K562 treated with DMSO at 1 percent for 4 hours (cell line): ENCODE data around the gene SLC9A1. TPM values are rescaled to one million over a fixed set of nuclear protein-coding genes. Genes with fewer than 3 reads are reported as not detected.

Experiments
- total RNA-seq: library from RNA; unstranded; fragments of 300-600 nt; gene quantifications from 2 replicates; pipeline ENCODE4 v1.2.3, GENCODE V29; 2022; ENCODE audit not compliant: insufficient read depth

Gene SLC9A1
- total RNA-seq: 17.8 and 23.8 TPM in 2 replicates

GRCh38 chr1:27154991-27155781 lies at the start of gene SLC9A1:
TSS of gene SLC9A1 (minus strand) at chr1:27155125. CDS start at chr1:27154334, 791 bp downstream.

Other genes starting within 250 kb of the SLC9A1 start
- gene NR0B2, start 241.2 kb downstream of the SLC9A1 start, total RNA-seq: not detected in 2 replicates
- 153 and 159 TPM in 2 replicates for gene NUDC, start 233.4 kb downstream of the SLC9A1 start, total RNA-seq
- 1.5 TPM in 1 of 2 replicates, not detected in the other for gene KDF1, start 194.7 kb downstream of the SLC9A1 start, total RNA-seq
- gene TRNP1, start 161.4 kb downstream of the SLC9A1 start, total RNA-seq: 0.42 TPM in 1 of 2 replicates, not detected in the other
- gene TENT5B, start 142.3 kb downstream of the SLC9A1 start, total RNA-seq: 3.9 and 4.7 TPM in 2 replicates
- 48.0 and 48.9 TPM in 2 replicates for gene WDTC1, start 79.5 kb upstream of the SLC9A1 start, total RNA-seq
- 47.9 and 49.4 TPM in 2 replicates for gene TMEM222, start 167.0 kb upstream of the SLC9A1 start, total RNA-seq
- gene SYTL1, start 186.9 kb upstream of the SLC9A1 start, total RNA-seq: 12.8 and 17.6 TPM in 2 replicates
- 9.3 and 11.0 TPM in 2 replicates for gene MAP3K6, start 211.8 kb upstream of the SLC9A1 start, total RNA-seq
- gene FCN3, start 219.7 kb upstream of the SLC9A1 start, total RNA-seq: not detected in 2 replicates
- gene CD164L2, start 228.2 kb upstream of the SLC9A1 start, total RNA-seq: 1.8 TPM in 1 of 2 replicates, not detected in the other
- gene GPR3, start 237.5 kb upstream of the SLC9A1 start, total RNA-seq: 5.5 and 6.0 TPM in 2 replicates